ENCODE measurements around the gene RALGAPA2.

The RALGAPA2 gene

GRCh38 chr20:20593447-20594170 lies 118.8 kb downstream of the RALGAPA2 start:
- H3K9ac ChIP-seq (ENCODE audit: low read length) = no peak overlapping the region
- H3K36me3 ChIP-seq (ENCODE audit: insufficient read depth, low read length) = no peaks in the 10 kb centered on the region
- H3K79me2 ChIP-seq (ENCODE audit: insufficient read depth, low read length) = no peaks in the 10 kb centered on the region
- no peak overlapping the region; the same call in 1 of the 2 replicates for H3K4me2 ChIP-seq (ENCODE audit: low read length)
- H3F3A ChIP-seq (ENCODE audit: insufficient read depth, low read length) = no peaks in the 10 kb centered on the region
- no peaks in the 10 kb centered on the region for H3K9me3 ChIP-seq (ENCODE audit: low read length)
- H4K20me1 ChIP-seq (ENCODE audit: insufficient read depth, low read length) = no peaks in the 10 kb centered on the region
- no peak overlapping the region for H2AFZ ChIP-seq (ENCODE audit: low read length)
- no peaks in the 10 kb centered on the region for H3K9me2 ChIP-seq (ENCODE audit: low read depth, low read length)
- H3K4me3 ChIP-seq (ENCODE audit: low read depth, low read length, poor library complexity, severe bottlenecking) = no peak overlapping the region
- no peaks in the 10 kb centered on the region for H3K4me1 ChIP-seq (ENCODE audit: insufficient read depth, low read length, severe bottlenecking)
- no peak overlapping the region for H3K27ac ChIP-seq (ENCODE audit: low read depth, low read length, poor library complexity, severe bottlenecking)
- TF ChIP-seq CTCF (IDR thresholded peaks at IDR 0.05; ENCODE audit: low read length) = peak; percentile 83
- TF ChIP-seq EZH2 (IDR thresholded peaks at IDR 0.05; ENCODE audit: borderline replicate concordance, low read length) = no peak
- H3K27me3 ChIP-seq (ENCODE audit: insufficient read depth, low read length) = no peaks in the 10 kb centered on the region

- H3K36me3 ChIP-seq (ENCODE audit: insufficient read depth, low read length) = no peaks in the 10 kb centered on the region
- no peaks in the 10 kb centered on the region for H3K9me3 ChIP-seq (ENCODE audit: low read length)
- H2AFZ ChIP-seq (ENCODE audit: low read length) = no peak overlapping the region
- no peaks in the 10 kb centered on the region for H4K20me1 ChIP-seq (ENCODE audit: insufficient read depth, low read length)
- no peaks in the 10 kb centered on the region for H3F3A ChIP-seq (ENCODE audit: insufficient read depth, low read length)
- no peak overlapping the region for H3K4me3 ChIP-seq (ENCODE audit: low read depth, low read length, poor library complexity, severe bottlenecking)
- no peaks in the 10 kb centered on the region for H3K79me2 ChIP-seq (ENCODE audit: insufficient read depth, low read length)
- no peak overlapping the region for H3K9ac ChIP-seq (ENCODE audit: low read length)
- no peaks in the 10 kb centered on the region for H3K27me3 ChIP-seq (ENCODE audit: insufficient read depth, low read length)
- no peak overlapping the region for H3K27ac ChIP-seq (ENCODE audit: low read depth, low read length, poor library complexity, severe bottlenecking)
- no peaks in the 10 kb centered on the region for H3K9me2 ChIP-seq (ENCODE audit: low read depth, low read length)
- H3K4me1 ChIP-seq (ENCODE audit: insufficient read depth, low read length, severe bottlenecking) = no peaks in the 10 kb centered on the region
- no peak overlapping the region for H3K4me2 ChIP-seq (ENCODE audit: low read length)
- TF ChIP-seq EZH2 (IDR thresholded peaks at IDR 0.05; ENCODE audit: borderline replicate concordance, low read length) = no peak
- TF ChIP-seq CTCF (IDR thresholded peaks at IDR 0.05; ENCODE audit: low read length) = no peak
Measured at GRCh38 chr20:20585146-20585545, 127.3 kb downstream of the RALGAPA2 start.

- no peak overlapping the region for H3K4me2 ChIP-seq (ENCODE audit: low read length)
- no peaks in the 10 kb centered on the region for H3K79me2 ChIP-seq (ENCODE audit: insufficient read depth, low read length)
- TF ChIP-seq EZH2 (IDR thresholded peaks at IDR 0.05; ENCODE audit: borderline replicate concordance, low read length) (no peak), CTCF (IDR thresholded peaks at IDR 0.05; ENCODE audit: low read length) (no peak)
- no peak overlapping the region for H3K27ac ChIP-seq (ENCODE audit: low read depth, low read length, poor library complexity, severe bottlenecking)
- H2AFZ ChIP-seq (ENCODE audit: low read length) = no peak overlapping the region
- no peaks in the 10 kb centered on the region for H4K20me1 ChIP-seq (ENCODE audit: insufficient read depth, low read length)
- no peaks in the 10 kb centered on the region for H3K27me3 ChIP-seq (ENCODE audit: insufficient read depth, low read length)
- H3K4me3 ChIP-seq (ENCODE audit: low read depth, low read length, poor library complexity, severe bottlenecking) = no peak overlapping the region
- H3K9me2 ChIP-seq (ENCODE audit: low read depth, low read length) = no peaks in the 10 kb centered on the region
- no peaks in the 10 kb centered on the region for H3K4me1 ChIP-seq (ENCODE audit: insufficient read depth, low read length, severe bottlenecking)
- H3K36me3 ChIP-seq (ENCODE audit: insufficient read depth, low read length) = no peaks in the 10 kb centered on the region
- no peak overlapping the region for H3K9ac ChIP-seq (ENCODE audit: low read length)
- H3K9me3 ChIP-seq (ENCODE audit: low read length) = no peaks in the 10 kb centered on the region
- H3F3A ChIP-seq (ENCODE audit: insufficient read depth, low read length) = no peaks in the 10 kb centered on the region
Measured at GRCh38 chr20:20582734-20583133, 129.7 kb downstream of the RALGAPA2 start.

Measured in OCI-LY1 (cell line).